Measurements from ENCODE around the gene PRRT1B.

PRRT1B gene

DNA sequence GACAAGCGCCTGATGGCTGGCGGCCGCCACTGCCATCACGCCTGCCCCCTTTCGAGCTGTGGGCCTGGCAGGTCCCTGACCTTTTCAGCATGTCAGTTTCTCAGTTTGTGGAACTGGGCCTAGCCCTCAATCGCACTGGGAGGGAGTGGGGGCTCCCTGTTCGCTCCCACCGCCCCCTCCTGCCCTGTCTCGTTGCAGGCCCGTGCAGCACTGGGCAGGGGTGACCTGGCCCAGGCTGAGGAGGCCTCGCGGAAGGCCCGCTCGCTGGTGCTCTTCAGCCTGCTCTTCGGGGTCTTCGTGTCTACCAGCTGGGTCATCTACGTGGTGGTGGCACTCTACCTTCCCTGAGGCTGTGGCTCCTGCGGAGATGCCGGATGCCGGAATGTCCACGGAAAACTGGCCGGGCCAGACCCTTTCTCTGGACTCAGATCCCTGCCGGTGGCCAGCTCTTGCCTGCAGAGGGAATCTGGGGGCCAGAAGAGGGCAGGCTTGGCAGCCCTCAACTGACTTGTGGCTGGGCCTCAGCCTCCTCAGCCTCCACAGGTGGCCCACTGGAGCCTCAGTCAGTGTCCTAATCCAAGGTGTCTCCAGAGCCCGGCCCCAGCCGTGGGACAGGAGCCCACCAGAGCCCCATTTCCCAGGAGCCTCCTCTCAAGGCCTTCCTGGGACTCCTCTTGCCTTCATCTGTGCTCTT lies 12.7 kb downstream of the PRRT1B start:
- Histone ChIP-seq H3K9me3 (ENCODE audit: control insufficient read depth, insufficient read depth, low read length) (no peaks in the 10 kb centered on the region), H3K4me1 (ENCODE audit: control insufficient read depth, insufficient read depth, low read length) (no peaks in the 10 kb centered on the region)

GRCh38 chr9:131559421-131560000 lies 14.2 kb downstream of the PRRT1B start:
- H3K36me3 ChIP-seq (ENCODE audit: control insufficient read depth, insufficient read depth, low read length), result no peaks in the 10 kb centered on the region
- H3K4me1 ChIP-seq (ENCODE audit: control insufficient read depth, insufficient read depth, low read length), result no peaks in the 10 kb centered on the region
- H3K4me3 ChIP-seq (ENCODE audit: low read depth, low read length), result no peak overlapping the region
- H3K9me3 ChIP-seq (ENCODE audit: control insufficient read depth, insufficient read depth, low read length), result no peaks in the 10 kb centered on the region
- H3K9ac ChIP-seq (ENCODE audit: low read depth, low read length), result no peak overlapping the region
- peaks cover 5% of the 10 kb centered on the region for H3K27me3 ChIP-seq (ENCODE audit: control insufficient read depth, insufficient read depth, low read length)

More for the DNA sequence above, 12.7 kb downstream of the PRRT1B start:
- Histone ChIP-seq H3K36me3 (ENCODE audit: control insufficient read depth, insufficient read depth, low read length) (no peaks in the 10 kb centered on the region), H3K9ac (ENCODE audit: low read depth, low read length) (no peak overlapping the region), H3K4me3 (ENCODE audit: low read depth, low read length) (no peak overlapping the region), H3K27me3 (ENCODE audit: control insufficient read depth, insufficient read depth, low read length) (peaks cover 5% of the 10 kb centered on the region)

DNA sequence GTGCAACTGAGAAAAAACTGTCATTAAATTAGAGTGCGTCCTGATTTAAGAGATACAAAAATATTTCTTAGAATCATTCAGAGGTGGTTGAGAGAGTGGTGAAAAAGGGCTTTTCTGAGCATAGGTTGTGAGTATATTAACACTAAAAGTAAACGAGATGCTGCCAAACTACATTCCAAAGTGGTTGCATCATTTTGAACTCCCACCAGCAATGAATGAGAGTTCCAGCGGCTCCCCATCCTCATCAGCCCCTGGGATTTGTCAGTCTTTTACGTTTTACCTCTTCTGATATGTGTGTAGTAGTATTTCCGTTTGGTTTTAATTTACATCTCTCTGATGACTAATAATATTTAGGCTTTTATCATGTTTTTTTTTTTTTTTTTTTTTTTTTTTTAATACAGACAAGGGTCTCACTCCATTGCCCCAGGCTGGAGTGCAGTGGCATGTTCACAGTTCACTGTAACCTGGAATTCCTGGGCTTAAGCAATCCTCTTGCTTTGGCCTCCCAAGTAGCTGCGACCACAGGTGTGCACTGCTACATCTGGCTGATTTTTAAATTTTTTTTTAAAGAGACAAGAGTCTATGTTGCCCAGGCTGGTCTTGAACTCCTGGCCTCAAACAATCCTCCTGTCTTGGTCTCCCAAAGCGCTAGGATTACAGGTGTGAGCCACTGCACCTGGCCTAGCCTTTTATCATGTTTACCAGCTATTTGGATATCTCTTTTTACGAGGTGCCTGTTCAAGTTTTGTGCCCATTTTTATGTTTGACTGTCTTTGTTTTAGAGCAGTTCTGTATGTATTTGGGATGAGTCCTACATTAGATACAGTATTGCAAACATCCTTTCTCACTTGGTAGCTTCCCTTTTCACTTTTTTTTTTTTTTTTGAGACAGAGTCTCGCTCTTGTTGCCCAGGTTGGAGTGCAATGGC lies 17.0 kb downstream of the PRRT1B start:
- H3K4me3 ChIP-seq (ENCODE audit: low read depth, low read length), result no peak overlapping the region

GRCh38 chr9:131565369-131565768 lies 20.0 kb downstream of the PRRT1B start:
- no peaks in the 10 kb centered on the region for H3K27me3 ChIP-seq (ENCODE audit: control insufficient read depth, insufficient read depth, low read length)
- no peaks in the 10 kb centered on the region for H3K4me1 ChIP-seq (ENCODE audit: control insufficient read depth, insufficient read depth, low read length)
- H3K9ac ChIP-seq (ENCODE audit: low read depth, low read length), result no peak overlapping the region
- H3K36me3 ChIP-seq (ENCODE audit: control insufficient read depth, insufficient read depth, low read length), result no peaks in the 10 kb centered on the region
- no peaks in the 10 kb centered on the region for H3K9me3 ChIP-seq (ENCODE audit: control insufficient read depth, insufficient read depth, low read length)
- no peak overlapping the region for H3K4me3 ChIP-seq (ENCODE audit: low read depth, low read length)

More for the DNA sequence above, 17.0 kb downstream of the PRRT1B start:
- no peaks in the 10 kb centered on the region for H3K27me3 ChIP-seq (ENCODE audit: control insufficient read depth, insufficient read depth, low read length)
- H3K9ac ChIP-seq (ENCODE audit: low read depth, low read length), result no peak overlapping the region
- H3K9me3 ChIP-seq (ENCODE audit: control insufficient read depth, insufficient read depth, low read length), result no peaks in the 10 kb centered on the region
- no peaks in the 10 kb centered on the region for H3K4me1 ChIP-seq (ENCODE audit: control insufficient read depth, insufficient read depth, low read length)
- no peaks in the 10 kb centered on the region for H3K36me3 ChIP-seq (ENCODE audit: control insufficient read depth, insufficient read depth, low read length)

- H3K4me3 ChIP-seq (ENCODE audit: low read depth, low read length), result no peak overlapping the region
- no peaks in the 10 kb centered on the region for H3K4me1 ChIP-seq (ENCODE audit: control insufficient read depth, insufficient read depth, low read length)
- H3K9me3 ChIP-seq (ENCODE audit: control insufficient read depth, insufficient read depth, low read length), result no peaks in the 10 kb centered on the region
- no peaks in the 10 kb centered on the region for H3K27me3 ChIP-seq (ENCODE audit: control insufficient read depth, insufficient read depth, low read length)
- no peaks in the 10 kb centered on the region for H3K36me3 ChIP-seq (ENCODE audit: control insufficient read depth, insufficient read depth, low read length)
- no peak overlapping the region for H3K9ac ChIP-seq (ENCODE audit: low read depth, low read length)
These were observed 20.8 kb downstream of the PRRT1B start for GRCh38 chr9:131566158-131566557.

GRCh38 chr9:131567910-131568309 lies 22.6 kb downstream of the PRRT1B start:
- H3K4me3 ChIP-seq (ENCODE audit: low read depth, low read length), result no peak overlapping the region
- H3K36me3 ChIP-seq (ENCODE audit: control insufficient read depth, insufficient read depth, low read length), result peaks cover 2% of the 10 kb centered on the region
- H3K27me3 ChIP-seq (ENCODE audit: control insufficient read depth, insufficient read depth, low read length), result no peaks in the 10 kb centered on the region
- H3K4me1 ChIP-seq (ENCODE audit: control insufficient read depth, insufficient read depth, low read length), result no peaks in the 10 kb centered on the region
- H3K9me3 ChIP-seq (ENCODE audit: control insufficient read depth, insufficient read depth, low read length), result no peaks in the 10 kb centered on the region
- no peak overlapping the region for H3K9ac ChIP-seq (ENCODE audit: low read depth, low read length)

DNA sequence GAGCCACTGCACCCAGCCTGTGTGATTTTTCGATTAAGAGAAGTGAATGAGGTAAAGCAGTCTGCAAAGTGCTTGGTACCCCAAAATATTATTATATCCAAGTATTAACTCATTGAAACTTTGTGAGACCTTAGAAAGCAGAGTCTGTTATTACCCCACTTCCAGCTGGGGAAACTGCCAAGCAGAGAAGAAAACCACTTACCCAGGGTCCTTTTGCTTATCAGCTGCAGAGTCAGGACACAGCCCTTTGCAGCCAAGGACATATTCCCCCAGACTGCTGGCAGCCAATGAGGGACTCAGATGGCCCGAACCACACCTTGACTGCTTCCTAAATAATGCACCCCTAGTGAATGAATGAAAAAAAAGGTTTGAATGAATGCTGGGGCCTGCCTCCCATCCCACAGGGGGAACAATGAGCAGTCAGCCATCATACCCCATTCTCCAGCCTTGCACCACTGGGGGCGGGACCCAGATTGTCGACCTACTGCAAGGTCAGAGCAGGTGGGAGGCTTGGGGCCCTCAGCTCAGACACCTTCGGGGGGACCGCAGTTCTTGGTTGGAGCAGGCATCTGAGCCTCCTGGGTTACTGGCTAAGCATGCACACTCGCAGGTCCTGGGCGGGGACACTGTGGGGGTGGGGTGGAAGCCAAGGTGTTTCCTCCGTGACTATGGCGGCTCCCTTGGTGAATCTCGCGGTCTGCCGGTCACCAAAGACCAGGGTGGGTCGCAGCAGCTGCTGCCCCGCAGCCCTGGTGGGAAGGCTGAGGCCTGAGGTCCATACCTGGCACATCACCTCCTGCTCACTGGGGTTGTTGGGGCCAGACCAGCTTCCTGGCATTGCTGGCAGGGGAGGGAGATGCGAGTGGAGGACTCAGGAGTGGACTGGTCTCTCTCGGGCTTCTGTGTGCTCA lies 29.7 kb downstream of the PRRT1B start:
- H3K4me1 ChIP-seq (ENCODE audit: control insufficient read depth, insufficient read depth, low read length), result no peaks in the 10 kb centered on the region
- no peaks in the 10 kb centered on the region for H3K9me3 ChIP-seq (ENCODE audit: control insufficient read depth, insufficient read depth, low read length)
- no peak overlapping the region for H3K9ac ChIP-seq (ENCODE audit: low read depth, low read length)
- peaks cover 17% of the 10 kb centered on the region for H3K36me3 ChIP-seq (ENCODE audit: control insufficient read depth, insufficient read depth, low read length)
- no peak overlapping the region for H3K4me3 ChIP-seq (ENCODE audit: low read depth, low read length)
- no peaks in the 10 kb centered on the region for H3K27me3 ChIP-seq (ENCODE audit: control insufficient read depth, insufficient read depth, low read length)

DNA sequence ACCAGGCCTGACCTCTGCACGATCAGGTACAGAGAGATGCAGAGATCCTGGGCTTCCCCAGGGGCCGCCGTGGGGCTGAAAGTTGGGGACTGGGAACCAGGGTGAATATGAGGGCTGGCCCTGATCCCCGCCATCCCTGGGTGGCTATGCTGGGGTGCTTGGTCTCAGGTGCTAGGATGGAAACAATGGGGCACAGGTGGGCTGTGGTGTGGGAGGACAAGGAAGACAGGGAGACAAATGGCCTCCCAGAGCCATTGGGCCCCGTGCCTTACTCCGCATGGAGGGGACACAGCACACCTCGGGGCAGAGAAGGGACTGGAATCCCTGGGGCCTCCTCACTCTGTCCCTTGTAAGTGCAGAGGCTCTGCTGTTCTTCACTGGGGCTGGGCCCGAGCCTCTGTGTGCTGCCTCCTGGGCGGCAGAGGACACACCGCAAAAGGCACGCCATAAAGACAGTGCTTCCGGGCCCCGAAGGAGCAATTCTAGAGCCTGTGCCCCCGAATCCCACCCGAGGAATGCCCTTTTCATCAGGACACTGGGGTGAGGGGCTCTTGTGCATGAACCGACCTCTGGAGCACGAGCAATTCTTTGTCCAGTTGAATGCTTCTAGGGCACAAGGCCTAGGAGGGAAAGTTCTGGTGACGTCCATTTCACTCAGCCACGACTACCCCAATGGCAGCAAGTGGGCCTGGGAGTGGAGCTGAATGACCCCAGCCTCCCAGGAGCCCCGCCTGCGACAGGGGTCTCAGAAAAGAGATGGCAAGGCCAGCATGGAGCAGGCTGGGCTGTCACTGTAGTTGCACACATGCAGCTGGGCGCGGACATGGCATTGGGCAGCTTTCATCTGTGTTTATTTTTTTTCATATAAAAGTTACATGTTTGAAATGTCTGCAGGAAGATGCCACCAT lies 30.9 kb downstream of the PRRT1B start:
- Histone ChIP-seq H3K9me3 (ENCODE audit: control insufficient read depth, insufficient read depth, low read length) (no peaks in the 10 kb centered on the region), H3K9ac (ENCODE audit: low read depth, low read length) (no peak overlapping the region), H3K4me1 (ENCODE audit: control insufficient read depth, insufficient read depth, low read length) (no peaks in the 10 kb centered on the region), H3K4me3 (ENCODE audit: low read depth, low read length) (no peak overlapping the region), H3K36me3 (ENCODE audit: control insufficient read depth, insufficient read depth, low read length) (peaks cover 23% of the 10 kb centered on the region), H3K27me3 (ENCODE audit: control insufficient read depth, insufficient read depth, low read length) (no peaks in the 10 kb centered on the region)

DNA sequence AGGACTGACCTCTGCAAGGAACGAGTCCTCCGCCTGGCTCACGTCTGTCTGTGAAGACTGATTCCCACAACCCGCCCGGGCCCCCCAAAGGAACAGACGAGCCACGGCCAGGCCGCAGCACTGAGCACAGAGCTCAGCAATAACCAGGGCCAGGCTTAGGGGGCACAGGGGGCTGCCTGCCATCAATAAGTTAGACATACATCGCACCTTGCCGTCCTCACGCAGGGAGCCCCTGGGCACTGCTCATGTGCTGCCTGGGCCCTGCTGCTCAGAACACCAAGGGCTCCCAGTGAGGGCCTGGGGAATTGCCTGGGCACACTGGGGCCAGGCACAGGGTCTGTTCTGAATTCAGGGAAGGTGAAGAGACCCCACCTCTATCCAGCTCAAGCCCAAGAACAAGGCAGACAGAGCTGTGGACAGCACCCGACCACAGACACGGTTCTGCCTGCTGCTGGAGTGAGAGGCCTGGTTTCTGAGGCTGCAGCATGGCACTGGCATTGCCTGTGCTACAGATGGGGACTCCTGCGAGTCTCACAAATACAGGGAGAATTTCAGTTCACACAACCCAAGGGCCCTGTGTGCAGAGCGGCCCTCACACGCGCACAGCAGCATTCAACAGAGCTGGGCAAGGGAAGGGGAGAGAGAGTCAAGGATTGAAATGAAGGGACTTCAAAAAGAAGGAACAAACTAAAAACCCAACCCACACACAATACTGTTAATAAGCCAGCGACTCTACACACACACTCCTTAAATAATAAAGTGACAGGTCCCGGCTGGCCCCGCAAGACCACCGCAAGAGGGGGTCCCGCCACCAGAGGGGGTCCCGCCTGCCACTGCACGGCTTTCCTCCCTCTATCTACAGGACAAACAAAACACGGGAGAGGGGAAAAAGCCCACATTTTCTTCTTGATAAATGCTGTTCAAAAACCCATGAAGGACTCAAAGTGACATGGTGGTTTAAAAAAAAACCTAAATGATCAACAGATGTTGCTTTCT lies 32.0 kb downstream of the PRRT1B start:
- H3K36me3 ChIP-seq (ENCODE audit: control insufficient read depth, insufficient read depth, low read length), result peaks cover 23% of the 10 kb centered on the region
- H3K4me3 ChIP-seq (ENCODE audit: low read depth, low read length), result no peak overlapping the region
- H3K27me3 ChIP-seq (ENCODE audit: control insufficient read depth, insufficient read depth, low read length), result no peaks in the 10 kb centered on the region
- H3K9me3 ChIP-seq (ENCODE audit: control insufficient read depth, insufficient read depth, low read length), result no peaks in the 10 kb centered on the region
- H3K9ac ChIP-seq (ENCODE audit: low read depth, low read length), result no peak overlapping the region
- H3K4me1 ChIP-seq (ENCODE audit: control insufficient read depth, insufficient read depth, low read length), result no peaks in the 10 kb centered on the region

DNA sequence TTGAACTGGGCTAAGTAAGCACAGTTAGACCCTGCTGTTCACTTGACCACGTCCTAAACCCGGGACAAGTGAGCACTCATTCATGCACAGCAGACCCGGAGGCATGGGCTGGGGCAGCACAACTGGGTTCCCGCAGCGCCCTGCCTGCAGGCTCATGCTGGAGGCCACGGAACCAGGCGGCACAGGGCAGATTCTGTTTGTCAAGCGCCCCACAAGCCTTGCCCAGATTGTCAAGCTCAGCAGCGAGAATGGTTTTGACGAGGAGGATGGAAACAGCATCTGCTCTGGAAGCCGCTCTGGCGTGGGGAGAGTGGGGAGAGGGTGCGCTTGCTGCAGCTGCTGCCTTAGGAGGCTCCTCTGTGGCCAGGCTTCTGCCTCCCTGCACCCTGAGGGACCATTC lies 32.7 kb downstream of the PRRT1B start:
- Histone ChIP-seq H3K9ac (ENCODE audit: low read depth, low read length) (no peak overlapping the region), H3K27me3 (ENCODE audit: control insufficient read depth, insufficient read depth, low read length) (no peaks in the 10 kb centered on the region), H3K36me3 (ENCODE audit: control insufficient read depth, insufficient read depth, low read length) (peaks cover 26% of the 10 kb centered on the region), H3K9me3 (ENCODE audit: control insufficient read depth, insufficient read depth, low read length) (no peaks in the 10 kb centered on the region), H3K4me3 (ENCODE audit: low read depth, low read length) (no peak overlapping the region), H3K4me1 (ENCODE audit: control insufficient read depth, insufficient read depth, low read length) (no peaks in the 10 kb centered on the region)

All from iPS-15b (cell line).